A673 (cell line): ENCODE measurements around the gene ULK4. TPM values are rescaled to one million over a fixed set of nuclear protein-coding genes. Genes with fewer than 3 reads are reported as not detected.
A peak's percentile ranks its signal among the peaks of the same experiment; 100 is the strongest.

Source experiments
- BruUV-seq: library from RNA; stranded (reverse); fragments of 400-500 nt; replicated peaks from 2 replicates; lab custom pipeline; 2021; lab: Mats Ljungman, UMichigan
- CTCF ChIA-PET: fragments of 300-600 bp; sonication (Branson Sonifier 250); formaldehyde crosslinking; loops from one replicate; lab custom pipeline; 2022; ENCODE audit warnings: antibody characterized with exemption; lab: Charles Lee
- POLR2A ChIA-PET: fragments of 300-600 bp; sonication (Branson Sonifier 250); formaldehyde crosslinking; loops from one replicate; lab custom pipeline; 2022; ENCODE audit warnings: antibody characterized with exemption; ENCODE audit not compliant: low non-redundant PET; lab: Charles Lee
- DNase-seq: peaks from one replicate; pipeline ENCODE4 v3.0.0-alpha.2; 2015; ENCODE audit warnings: low spot score
- H3K27ac ChIP-seq: fragments of 200-600 bp; sonication (generic); 2 replicates; pipeline ENCODE4 v1.5.1; 2016; ENCODE audit warnings: mixed run types, low read depth, mild to moderate bottlenecking, mixed read lengths, antibody characterized with exemption, low read length; ENCODE audit not compliant: poor library complexity, severe bottlenecking
- H3K27me3 ChIP-seq: fragments of 200-600 bp; sonication (generic); replicated peaks from 2 replicates; pipeline ENCODE4 v1.6.1; 2017; ENCODE audit warnings: mixed run types, low read depth, mild to moderate bottlenecking, mixed read lengths, antibody characterized with exemption, low read length; ENCODE audit not compliant: insufficient read depth, poor library complexity
- H3K36me3 ChIP-seq: fragments of 200-600 bp; sonication (generic); 2 replicates; pipeline ENCODE4 v1.6.1; 2016; ENCODE audit warnings: mixed run types, mild to moderate bottlenecking, mixed read lengths, antibody characterized with exemption, low read length; ENCODE audit not compliant: insufficient read depth, poor library complexity, severe bottlenecking
- H3K4me1 ChIP-seq: fragments of 200-600 bp; sonication (generic); 2 replicates; pipeline ENCODE4 v1.6.1; 2017; ENCODE audit warnings: mixed run types, mild to moderate bottlenecking, mixed read lengths, antibody characterized with exemption, low read length; ENCODE audit not compliant: insufficient read depth, poor library complexity, severe bottlenecking
- H3K4me3 ChIP-seq: fragments of 200-600 bp; sonication (generic); 2 replicates; pipeline ENCODE4 v1.5.1; 2016; ENCODE audit warnings: low read depth, mixed run types, mild to moderate bottlenecking, mixed read lengths, low read length; ENCODE audit not compliant: poor library complexity, severe bottlenecking
- H3K9me3 ChIP-seq: fragments of 200-600 bp; sonication (generic); 2 replicates; pipeline ENCODE4 v1.6.1; 2016; ENCODE audit warnings: mixed run types, low read depth, mild to moderate bottlenecking, mixed read lengths, antibody characterized with exemption, low read length; ENCODE audit not compliant: poor library complexity, severe bottlenecking
- CTCF ChIP-seq: fragments of 300-800, 200-600 bp; sonication (generic); conservative IDR thresholded peaks from 2 replicates; pipeline ENCODE4 v1.5.1; 2017; ENCODE audit warnings: low read depth, mild to moderate bottlenecking, antibody characterized with exemption, low read length, moderate library complexity, mixed read lengths
- EZH2 ChIP-seq: fragments of 200-600 bp; sonication (generic); IDR thresholded peaks from 2 replicates; pipeline ENCODE4 v1.6.1; 2017; ENCODE audit warnings: borderline replicate concordance, low read depth, mild to moderate bottlenecking, mixed read lengths, antibody characterized with exemption, low read length; ENCODE audit not compliant: poor library complexity, severe bottlenecking
- intact Hi-C: fragments of 100-400 bp; cut with micrococcal nuclease; formaldehyde crosslinking; loops from one replicate; pipeline ENCODE4 v1.10.0; 2022; ENCODE audit not compliant: unreplicated experiment
- total RNA-seq: library from RNA; stranded (reverse); gene quantifications from 2 replicates; pipeline ENCODE4 v1.2.3, GENCODE V29; 2021

ULK4 gene
- total RNA-seq, 1 experiment from 2014 or later: 7.4 TPM

- CTCF ChIA-PET: no interaction called here
- POLR2A ChIA-PET: no interaction called here
- Histone ChIP-seq H3K27me3 (no peaks in the 10 kb centered on the region), H3K27ac (no peak overlapping the region), H3K9me3 (no peaks in the 10 kb centered on the region), H3K36me3 (no peaks in the 10 kb centered on the region), H3K4me1 (no peaks in the 10 kb centered on the region), H3K4me3 (no peak overlapping the region)
- intact Hi-C loops: no loop called here
- DNase-seq: no peak
- TF ChIP-seq EZH2: no peak
- no peak for TF ChIP-seq CTCF
- BruUV-seq: no TSS peak
Observed at GRCh38 chr3:41726891-41727290, 235.0 kb downstream of the ULK4 start.

GRCh38 chr3:41717641-41718040, 244.3 kb downstream of the ULK4 start:
- Histone ChIP-seq H3K36me3 (no peaks in the 10 kb centered on the region), H3K27me3 (no peaks in the 10 kb centered on the region), H3K9me3 (no peaks in the 10 kb centered on the region), H3K4me1 (no peaks in the 10 kb centered on the region), H3K4me3 (no peak overlapping the region), H3K27ac (no peak overlapping the region)
- BruUV-seq: no TSS peak
- no peak for TF ChIP-seq CTCF
- DNase-seq: no peak
- intact Hi-C loops: no loop called here
- CTCF ChIA-PET: no interaction called here
- POLR2A ChIA-PET: no interaction called here

GRCh38 chr3:41716471-41716870, 245.4 kb downstream of the ULK4 start:
- Histone ChIP-seq H3K27ac (no peak overlapping the region), H3K4me3 (no peak overlapping the region), H3K27me3 (no peaks in the 10 kb centered on the region), H3K4me1 (peaks cover 6% of the 10 kb centered on the region), H3K36me3 (no peaks in the 10 kb centered on the region), H3K9me3 (no peaks in the 10 kb centered on the region)
- BruUV-seq: no TSS peak
- intact Hi-C loops: no loop called here
- ChIA-PET CTCF (no interaction called here), POLR2A (no interaction called here)
- peak; percentile 0 for DNase-seq
- TF ChIP-seq EZH2 (no peak), CTCF (peak; percentile 35; the same call in 1 of the 2 replicates)
